Ureter (tissue), 1 donor: ENCODE measurements around the gene GAS2. TPM values are rescaled to one million over a fixed set of nuclear protein-coding genes. Genes with fewer than 3 reads are reported as not detected.

Source experiments
- DNase-seq: peaks from one replicate; pipeline ENCODE4 v3.0.0-alpha.2; 2020; ENCODE audit warnings: low spot score
- total RNA-seq: library from RNA; stranded (reverse); gene quantifications from one replicate; pipeline ENCODE4 v1.2.4, GENCODE V29; 2023
- donor health status: DM: yes; HTN: yes; CAD: no.

Gene GAS2
- total RNA-seq, 1 donor from 2014 or later, result 12.6 TPM

DNA sequence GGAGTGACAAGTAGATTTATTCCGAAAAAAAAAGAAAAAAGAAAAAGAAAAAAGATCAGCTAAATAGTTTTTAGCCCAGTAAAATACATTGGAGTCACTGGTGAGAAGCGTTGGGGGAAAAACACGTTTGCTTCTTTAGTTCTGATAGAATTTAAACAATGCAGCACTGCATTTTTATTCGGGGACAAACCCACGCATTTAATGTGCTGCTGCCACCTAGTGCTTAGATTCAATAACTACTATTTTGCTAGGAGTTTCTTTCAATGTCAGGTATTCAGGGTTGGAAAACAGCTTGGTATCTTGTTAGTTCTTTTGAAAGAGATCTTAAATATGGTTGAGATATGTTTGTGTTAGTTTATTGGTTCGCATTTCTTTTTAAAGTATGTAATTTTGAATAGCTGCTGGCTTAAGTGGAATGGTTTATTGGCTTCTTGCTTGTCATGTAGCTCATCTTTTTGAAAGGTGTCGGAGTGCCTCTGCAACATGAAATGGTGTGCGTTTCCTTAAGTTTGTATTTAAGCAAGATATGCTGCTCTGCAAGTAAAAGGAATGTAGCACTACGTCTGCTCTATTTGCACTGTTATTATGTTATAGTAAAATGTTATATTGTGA is 121.2 kb downstream of the GAS2 start:
- DNase-seq, result peak; percentile 42

DNA sequence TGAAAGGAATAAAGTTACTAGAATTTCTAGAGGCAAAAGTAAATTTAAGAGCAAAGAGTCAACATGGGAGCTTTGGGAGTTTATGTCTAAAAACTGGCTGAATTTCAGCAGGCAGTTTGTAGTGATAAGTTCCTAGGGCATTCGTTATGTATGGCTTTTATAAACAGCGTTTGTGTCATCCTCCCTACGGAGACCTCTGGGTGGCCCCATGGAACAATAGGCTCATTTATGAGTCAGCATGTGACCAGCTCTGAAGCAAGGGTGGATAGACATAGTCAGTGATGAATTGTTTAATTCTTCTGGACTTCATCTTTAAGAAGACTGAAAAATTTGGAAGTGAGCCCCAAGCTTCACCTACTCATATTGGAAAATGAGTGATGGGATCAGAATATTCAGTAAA is 126.1 kb downstream of the GAS2 start:
- no peak for DNase-seq

DNA sequence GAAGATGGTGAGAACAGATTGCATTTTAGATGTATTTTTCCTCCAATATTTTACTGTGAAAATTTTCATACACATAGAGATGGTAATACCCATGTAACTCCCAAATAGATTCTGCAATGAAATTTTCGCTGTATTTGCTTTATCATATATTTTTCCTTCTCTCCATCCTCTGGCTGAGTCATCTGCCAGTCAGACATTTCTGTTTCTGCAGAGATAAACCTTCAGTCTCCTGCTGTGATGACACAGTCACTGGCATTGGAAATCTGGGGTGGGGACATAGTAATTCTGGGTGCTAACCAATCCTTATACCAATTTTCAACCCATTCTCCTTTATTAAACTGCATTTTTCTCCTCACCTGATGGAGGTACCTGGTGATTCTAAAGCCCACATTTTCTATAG is 129.5 kb downstream of the GAS2 start:
- no peak for DNase-seq

DNA sequence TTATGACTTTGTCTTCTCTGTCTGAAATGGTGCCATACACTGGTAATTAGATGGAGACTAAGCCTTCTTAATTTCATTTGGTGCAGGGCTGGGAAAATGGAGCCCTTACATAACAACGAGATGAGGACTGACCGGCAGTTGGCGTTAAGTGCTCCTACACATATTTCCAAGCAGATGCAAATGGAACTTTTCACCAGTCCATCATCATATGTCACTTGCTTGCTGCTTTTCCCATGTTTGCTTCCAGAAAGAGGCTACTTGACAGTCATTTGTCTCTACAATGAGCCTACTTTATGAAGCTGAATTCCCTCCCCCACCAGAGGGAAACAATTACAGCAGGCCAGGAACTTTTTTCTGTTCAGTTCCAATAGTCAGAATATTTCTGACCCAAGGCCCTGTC is 130.6 kb downstream of the GAS2 start:
- no peak for DNase-seq

DNA sequence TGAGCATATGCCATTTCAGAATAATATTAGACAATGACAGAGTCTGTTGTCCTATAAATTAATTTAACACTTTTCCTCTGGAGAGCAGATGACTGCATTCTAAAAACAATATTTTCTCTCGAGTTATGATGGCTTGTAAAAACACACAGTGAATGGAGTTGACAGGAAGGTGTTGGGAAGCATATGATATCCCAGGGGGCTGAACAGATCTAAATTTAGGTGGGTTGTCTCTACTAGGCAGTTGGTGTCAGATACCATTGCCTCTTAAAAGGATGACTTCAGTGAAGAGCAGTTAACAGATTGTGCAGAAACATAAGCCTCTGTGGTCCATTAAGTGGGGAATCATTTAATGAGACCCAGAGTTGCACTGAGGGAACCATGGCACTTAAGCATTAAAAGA is 132.5 kb downstream of the GAS2 start:
- no peak for DNase-seq

DNA sequence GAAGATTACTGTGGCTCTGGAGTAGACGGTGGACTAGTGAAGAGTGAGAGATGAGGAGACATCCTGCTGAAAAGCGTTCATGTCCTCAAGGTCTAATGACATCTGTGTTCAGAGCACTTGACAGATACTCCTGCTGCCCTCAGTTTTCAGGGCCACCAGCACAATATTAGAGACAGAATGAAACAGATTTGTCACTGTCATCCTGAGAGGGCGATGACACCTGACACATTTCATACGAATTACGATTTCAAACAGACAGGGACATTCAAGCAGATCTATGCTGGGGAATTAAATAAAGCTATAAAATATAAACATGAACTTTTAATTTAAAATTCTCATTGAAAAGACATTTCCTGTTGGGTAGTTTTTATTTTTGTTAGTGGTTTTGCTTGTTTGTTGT is 134.1 kb downstream of the GAS2 start:
- DNase-seq, result no peak

DNA sequence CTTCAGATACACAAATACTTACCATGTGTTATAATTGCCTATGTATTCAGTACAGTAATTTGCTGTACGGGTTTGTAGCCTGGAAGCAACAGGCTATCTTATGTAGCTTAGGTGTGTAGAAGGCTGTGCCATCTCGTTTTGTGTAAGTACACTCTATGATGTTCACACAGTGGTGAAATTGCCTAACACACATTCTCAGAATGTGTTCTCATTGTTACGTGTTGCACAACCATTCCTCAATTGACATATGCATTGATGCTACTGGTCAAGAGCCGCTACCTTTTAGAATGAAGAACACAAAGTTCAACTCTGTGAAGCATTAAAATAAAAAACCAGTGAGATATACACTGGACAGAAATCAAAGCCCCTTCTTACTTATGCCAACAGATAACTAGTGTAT is 136.4 kb downstream of the GAS2 start:
- no peak for DNase-seq

DNA sequence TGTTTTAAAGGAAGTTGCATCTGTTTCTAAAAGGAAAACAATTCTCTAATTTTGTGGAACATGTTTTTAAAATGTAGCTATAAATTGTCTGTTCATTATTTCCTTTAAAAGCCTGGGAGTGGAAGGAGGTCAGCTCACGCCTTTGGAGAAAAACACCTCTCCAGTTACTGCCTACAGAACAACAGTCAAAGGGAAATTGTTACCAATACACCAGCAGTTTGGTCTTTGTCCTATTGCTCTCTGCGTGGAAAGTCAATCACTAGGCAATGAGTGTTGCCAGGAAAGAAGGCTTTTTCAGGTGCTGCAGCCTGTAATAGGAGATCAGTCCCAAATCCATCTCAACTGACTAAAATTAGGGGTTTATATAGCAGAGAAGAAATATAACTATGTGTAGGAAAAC is 141.0 kb downstream of the GAS2 start:
- DNase-seq, result no peak

DNA sequence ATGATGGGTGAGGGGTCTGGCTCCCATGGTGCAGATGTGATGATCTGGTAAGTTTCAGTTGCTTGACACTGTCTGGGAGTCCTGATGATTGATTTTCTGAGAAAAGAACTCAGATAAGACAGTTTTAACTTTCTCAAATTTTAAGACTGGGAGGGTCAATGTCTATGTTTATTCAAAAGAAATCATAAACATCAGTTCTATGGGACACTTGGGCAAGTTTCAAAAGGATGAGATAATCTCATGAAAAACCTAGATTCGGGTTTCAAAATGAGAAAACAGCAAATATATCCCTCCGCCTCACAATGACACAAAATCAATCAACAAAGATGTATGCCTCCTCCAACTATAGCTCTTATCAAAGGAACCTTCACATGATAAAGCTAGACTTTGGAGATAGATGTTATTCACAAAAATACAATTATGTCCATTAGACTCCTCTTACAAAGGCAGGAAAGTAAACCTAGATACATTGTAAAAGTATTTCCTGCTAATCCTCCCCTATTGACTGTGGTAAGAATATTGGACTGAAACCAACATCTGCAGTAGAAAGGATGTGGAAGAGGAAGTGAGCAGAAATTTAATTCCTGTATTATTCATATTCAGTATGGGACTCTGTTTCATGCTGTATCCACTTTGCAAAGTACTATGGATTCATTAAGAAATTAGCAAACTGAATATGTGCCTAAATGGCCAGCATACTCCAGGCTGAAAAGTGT is 141.6 kb downstream of the GAS2 start:
- DNase-seq, result no peak

DNA sequence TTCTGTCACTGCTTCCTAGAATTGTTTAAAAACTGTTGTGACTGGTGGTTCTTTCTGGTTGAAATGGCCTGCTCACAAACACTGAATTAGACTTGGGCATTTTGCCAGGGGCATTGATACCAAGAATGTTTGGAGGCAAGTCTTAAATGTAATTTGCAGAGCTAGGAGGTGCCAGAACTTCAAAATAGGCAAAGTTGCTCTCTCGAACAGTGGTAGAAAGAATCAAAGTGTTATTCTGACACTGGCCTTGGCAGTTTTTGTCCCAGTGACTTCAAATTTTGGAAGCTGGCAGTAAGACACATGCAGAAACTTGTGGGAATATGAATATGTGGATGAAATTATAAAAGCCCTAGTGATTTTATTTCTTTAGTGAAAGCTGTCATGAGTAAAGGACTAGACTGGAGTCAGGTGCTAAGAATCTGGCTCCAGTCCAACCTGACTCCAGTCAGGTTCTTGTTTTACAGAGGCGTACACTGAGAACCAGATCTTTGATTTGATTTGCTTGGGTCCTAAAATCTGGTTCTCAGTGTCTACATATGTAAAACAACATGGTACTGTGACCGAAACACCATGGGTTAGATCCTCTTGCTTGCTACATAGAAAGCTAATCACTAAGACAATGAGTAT is 142.3 kb downstream of the GAS2 start:
- no peak for DNase-seq

DNA sequence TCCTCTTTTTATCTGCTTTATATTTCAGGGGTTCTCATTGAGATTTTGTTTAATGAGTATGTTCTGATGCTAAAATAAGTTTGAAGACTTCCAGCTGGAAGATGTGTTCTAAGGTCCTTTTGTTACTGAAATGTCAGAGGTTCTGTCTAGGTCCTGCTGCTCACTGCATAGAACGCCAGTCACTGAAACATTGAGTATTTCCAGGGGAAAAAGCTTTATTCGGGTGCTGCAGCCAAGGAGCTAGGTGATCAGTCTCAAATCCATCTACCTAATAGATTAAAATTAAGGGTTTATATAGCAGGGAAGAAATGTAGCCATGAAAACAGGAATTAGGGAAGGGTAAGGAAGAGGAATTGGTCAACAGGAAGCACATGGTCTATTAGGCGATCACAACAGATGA is 143.5 kb downstream of the GAS2 start:
- no peak for DNase-seq

DNA sequence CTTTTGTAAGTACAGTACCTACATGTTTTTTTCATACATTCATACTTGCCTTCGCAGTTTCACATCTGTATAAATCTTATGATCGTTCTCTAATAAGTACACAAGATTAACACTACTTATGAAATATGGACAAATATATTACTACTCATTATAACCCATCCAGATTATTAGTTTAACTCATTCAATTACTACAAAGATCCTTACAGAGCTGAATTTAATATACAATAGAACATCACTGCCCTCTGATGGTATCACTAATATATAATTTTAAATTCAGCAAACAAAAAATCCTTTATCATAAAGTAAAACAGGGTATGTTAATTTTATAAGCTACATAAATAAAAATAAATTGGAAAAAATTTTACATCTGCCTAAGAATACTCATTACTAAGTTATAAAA is 155.8 kb downstream of the GAS2 start:
- no peak for DNase-seq

DNA sequence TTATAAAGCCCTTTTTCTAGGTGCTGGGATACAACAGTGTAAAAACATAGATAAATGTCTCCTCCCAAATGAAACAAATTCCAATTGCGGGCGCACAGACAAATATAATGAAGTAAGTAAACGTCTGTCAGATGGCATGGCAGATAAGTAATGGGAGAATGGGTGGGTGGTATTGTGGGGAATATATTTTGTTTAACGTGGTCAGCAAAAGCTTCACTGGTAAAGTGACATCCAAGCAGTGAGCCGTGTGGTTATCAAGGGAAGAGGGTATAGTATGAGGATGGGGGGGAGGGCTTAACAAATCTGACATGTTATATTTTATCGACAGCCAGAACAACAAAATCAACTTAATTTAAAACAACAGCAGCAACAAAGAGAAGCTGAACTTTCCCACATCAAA is 162.0 kb downstream of the GAS2 start:
- DNase-seq, result no peak

DNA sequence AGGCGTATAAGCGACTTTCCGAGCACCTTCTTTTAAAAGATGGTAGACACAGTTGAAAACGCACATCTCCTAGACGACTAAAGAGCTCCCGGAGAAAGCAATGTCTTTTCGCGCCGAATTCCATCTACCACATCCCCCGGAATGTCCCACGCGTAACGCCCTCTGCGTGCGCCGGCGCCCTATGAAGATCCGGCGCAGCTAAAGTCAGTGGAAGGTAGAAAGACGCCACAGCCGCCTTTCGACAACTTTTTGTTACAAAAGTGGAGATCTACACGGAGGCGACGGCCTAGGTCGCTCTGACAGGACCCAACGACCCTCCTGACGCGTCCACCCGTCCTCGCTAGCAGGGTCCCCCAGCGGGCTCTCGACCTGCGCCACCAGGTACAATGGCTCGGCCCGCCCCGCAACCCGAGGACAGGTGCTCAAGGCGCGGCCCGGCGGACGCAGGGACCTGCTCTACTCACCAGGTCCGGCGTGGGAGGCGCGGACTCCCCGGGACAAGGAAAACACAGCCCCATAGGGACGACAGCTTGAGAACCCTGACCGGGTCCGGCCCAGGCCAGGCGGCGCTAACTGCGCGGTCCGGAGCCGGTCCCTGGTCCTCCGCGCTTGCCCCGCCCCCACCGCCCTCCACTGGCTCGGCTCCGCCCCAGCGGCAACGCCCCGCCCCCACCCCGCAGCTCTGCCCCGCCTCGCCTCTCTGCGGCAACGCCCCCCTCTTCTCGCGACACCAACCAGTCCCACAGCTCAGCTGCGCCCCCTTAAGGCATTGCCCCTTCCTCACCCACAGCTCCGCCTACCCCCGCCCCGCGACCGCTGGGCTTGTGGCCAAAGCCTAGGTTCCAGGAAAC is 163.0 kb downstream of the GAS2 start, which contains the start of gene SVIP:
SVIP (minus strand) TSS at position 571 of the 851 bp plus-strand sequence; CDS start at position 518, 53 bp downstream.
- peak; percentile 96 for DNase-seq

DNA sequence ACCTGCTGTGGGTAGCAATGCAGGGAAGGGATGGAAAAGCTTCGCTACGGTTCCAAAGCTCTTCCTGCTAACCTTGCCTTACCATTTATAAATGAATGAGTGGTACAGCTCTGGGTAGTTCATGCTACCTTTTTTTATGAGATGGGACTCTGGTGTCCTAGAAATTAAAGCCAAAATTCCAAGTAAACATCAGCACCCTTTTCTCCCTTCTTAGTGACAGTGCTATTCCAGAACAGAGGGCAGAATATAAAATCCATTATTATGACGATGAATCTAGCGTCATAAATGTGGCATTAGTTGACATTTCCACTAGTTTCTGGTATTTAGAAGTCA is 163.6 kb downstream of the GAS2 start:
- no peak for DNase-seq

DNA sequence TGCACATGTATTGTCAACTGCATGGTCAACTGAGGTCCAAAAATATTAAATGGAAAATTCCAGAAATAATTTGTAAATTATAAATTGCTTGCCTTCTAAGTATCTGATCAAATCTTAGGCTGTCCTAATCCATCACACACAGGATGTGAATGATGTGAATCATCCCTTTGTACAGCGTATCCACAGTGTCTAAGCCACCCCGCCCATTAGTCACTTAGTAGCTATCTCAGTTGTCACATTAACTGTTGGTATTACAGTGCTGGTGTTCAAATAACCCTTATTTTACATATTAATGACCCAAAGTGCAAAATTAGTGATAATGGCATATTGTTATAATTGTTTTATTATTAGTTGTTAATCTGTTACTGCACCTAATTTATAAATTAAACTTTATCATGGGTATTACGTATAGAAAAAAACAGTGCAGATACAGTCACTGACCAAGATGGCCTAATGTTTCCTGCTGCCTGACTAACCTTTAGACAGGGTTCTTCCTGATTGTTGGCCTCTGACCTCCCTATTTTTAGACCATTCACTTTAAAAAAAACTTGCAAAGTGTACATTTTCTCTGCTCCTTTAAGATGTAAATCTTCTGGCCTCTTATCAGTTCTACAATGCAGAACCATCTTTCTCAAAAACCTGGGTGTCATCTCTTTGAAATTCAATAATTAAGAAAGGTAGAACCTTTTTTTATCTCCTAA is 166.1 kb downstream of the GAS2 start:
- no peak for DNase-seq

DNA sequence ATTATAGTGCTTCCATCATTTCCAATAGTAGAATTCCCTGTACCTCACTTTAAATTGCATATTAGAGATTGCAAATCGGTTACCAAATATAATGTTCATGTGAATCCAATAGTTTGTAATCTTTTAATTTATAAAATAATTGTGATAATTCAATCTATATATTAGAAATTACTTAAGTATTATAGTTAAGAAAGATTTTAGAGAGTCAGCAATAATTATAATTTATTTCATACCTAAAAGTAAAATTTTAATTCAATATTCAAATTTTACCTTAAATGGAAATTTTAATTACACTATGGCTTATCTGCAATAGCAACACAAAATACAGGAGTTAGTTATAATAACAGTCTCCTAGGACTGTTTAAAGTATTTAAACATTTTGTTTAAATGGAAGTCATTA is 180.3 kb downstream of the GAS2 start:
- no peak for DNase-seq

DNA sequence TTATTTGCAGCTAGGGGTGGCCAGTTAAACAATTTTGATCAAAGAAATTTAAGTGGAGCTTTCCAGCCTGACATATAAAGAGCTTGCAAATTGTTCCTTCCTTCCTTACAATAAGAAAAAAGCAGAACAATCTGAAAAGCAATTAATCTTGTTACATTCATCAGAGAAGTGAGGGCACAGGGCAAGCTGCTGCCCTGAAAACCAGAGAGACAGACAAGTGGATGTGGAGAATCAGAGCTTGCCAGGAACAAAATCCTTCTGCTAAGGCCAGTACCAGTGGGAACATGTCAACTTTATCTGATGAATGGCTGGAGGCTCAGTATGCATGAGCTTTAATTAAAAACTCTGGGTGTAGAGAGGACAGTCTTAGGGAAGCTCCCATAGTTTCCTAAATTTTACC is 185.1 kb downstream of the GAS2 start:
- DNase-seq, result no peak

DNA sequence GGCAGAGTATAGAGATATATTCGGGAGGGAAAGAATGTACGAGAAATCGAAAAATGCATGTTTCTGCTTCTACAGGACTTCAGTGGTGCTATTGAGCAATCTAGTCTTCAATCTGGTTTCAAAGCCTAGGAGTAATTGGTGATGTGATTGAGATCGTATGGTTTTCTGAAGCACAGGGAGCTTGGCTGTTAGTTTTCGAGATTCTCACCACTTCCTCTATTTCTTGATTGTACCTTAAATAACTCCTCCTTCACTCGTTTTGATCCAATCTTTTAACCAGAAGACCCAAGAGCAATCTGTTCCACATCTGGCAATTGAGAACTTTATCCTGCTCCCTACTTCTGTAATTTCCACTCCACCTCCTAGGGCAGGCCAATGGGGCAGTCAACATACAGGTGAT is 193.3 kb downstream of the GAS2 start:
- DNase-seq, result no peak

DNA sequence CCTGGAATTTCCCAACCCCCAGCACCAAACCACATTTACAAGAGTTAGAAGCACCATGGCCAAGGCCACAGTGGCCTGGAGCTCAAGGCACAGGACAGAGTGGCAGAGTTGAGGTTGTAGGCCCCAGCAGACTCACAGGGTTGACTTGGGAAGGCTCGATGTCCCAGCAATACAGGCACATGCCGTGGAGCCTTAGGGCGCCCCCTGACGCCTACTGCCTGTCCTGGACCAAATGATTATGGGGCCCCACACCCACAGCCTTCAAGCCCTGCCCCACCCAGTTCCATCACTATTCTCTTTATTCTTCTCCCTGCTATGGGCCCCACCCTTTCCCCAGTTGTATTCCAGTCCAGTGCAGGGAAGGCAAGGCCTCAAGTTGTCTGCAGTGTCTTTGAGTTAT is 193.8 kb downstream of the GAS2 start, which contains the start of gene CCDC179:
CCDC179 (minus strand) TSS at position 234 of the 400 bp plus-strand sequence; CDS start at position 181, 53 bp downstream.
- DNase-seq, result no peak
